ENCODE data around the gene SNAP91.

GRCh38 chr6:83518816-83519480 is 190.0 kb downstream of the SNAP91 start:
- TF ChIP-seq, protein P1, sequence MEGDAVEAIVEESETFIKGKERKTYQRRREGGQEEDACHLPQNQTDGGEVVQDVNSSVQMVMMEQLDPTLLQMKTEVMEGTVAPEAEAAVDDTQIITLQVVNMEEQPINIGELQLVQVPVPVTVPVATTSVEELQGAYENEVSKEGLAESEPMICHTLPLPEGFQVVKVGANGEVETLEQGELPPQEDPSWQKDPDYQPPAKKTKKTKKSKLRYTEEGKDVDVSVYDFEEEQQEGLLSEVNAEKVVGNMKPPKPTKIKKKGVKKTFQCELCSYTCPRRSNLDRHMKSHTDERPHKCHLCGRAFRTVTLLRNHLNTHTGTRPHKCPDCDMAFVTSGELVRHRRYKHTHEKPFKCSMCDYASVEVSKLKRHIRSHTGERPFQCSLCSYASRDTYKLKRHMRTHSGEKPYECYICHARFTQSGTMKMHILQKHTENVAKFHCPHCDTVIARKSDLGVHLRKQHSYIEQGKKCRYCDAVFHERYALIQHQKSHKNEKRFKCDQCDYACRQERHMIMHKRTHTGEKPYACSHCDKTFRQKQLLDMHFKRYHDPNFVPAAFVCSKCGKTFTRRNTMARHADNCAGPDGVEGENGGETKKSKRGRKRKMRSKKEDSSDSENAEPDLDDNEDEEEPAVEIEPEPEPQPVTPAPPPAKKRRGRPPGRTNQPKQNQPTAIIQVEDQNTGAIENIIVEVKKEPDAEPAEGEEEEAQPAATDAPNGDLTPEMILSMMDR (IDR thresholded peaks at IDR 0.05 in 4 of 5, conservative IDR thresholded peaks at IDR 0.05 in 1 of 5), result no peak
- TF ChIP-seq POLR2A (IDR thresholded peaks at IDR 0.05), result no peak

Data from gastrocnemius medialis (tissue), 4 donors.